Islet precursor cell (in vitro differentiated cells): ENCODE data around the gene SPECC1L.
A peak's percentile ranks its signal among the peaks of the same experiment; 100 is the strongest.

ENCODE experiments used
- DNase-seq: peaks from one replicate; pipeline ENCODE4 v3.0.0-alpha.2; 2018

The SPECC1L gene

GRCh38 chr22:24446260-24446611 lies 175.6 kb downstream of the SPECC1L start:
- no peak for DNase-seq

- peak; percentile 79 for DNase-seq
Measured at GRCh38 chr22:24450610-24451009, 180.0 kb downstream of the SPECC1L start.

- DNase-seq: no peak
Measured at GRCh38 chr22:24451162-24451561, 180.5 kb downstream of the SPECC1L start.

- DNase-seq: no peak
Measured at GRCh38 chr22:24453853-24454252, 183.2 kb downstream of the SPECC1L start.

GRCh38 chr22:24455039-24455438 lies 184.4 kb downstream of the SPECC1L start:
- DNase-seq: no peak

GRCh38 chr22:24455751-24456426 lies 185.3 kb downstream of the SPECC1L start:
- no peak for DNase-seq

- no peak for DNase-seq
Measured at GRCh38 chr22:24457894-24458420, 187.3 kb downstream of the SPECC1L start.

GRCh38 chr22:24459911-24460310 lies 189.3 kb downstream of the SPECC1L start:
- peak; percentile 7 for DNase-seq

GRCh38 chr22:24460418-24461089 lies 189.9 kb downstream of the SPECC1L start:
- DNase-seq: peak; percentile 37

GRCh38 chr22:24463071-24463760 lies 192.6 kb downstream of the SPECC1L start:
- DNase-seq: no peak

GRCh38 chr22:24465566-24465965 lies 194.9 kb downstream of the SPECC1L start:
- DNase-seq: peak; percentile 70

GRCh38 chr22:24465975-24466374 lies 195.3 kb downstream of the SPECC1L start:
- no peak for DNase-seq

GRCh38 chr22:24466716-24467328 lies 196.2 kb downstream of the SPECC1L start:
- peak; percentile 23 for DNase-seq

GRCh38 chr22:24467340-24467739 lies 196.7 kb downstream of the SPECC1L start:
- peak; percentile 24 for DNase-seq
